A549 (cell line): Measurements from ENCODE around the gene SSH3. TPM values are rescaled to one million over a fixed set of nuclear protein-coding genes. Genes with fewer than 3 reads are reported as not detected.
A peak's percentile ranks its signal among the peaks of the same experiment; 100 is the strongest.

Experiments
- ATAC-seq, 2 experiments: fragments of 200-7000 bp in 1 of 2; fragments of >200 bp in 1 of 2; cut with Nextera tagmentation in 1 of 2; cut with Tn5 transposase in 1 of 2; 3 replicates each; pipeline versions ENCODE4 v1.8.0 to v1.9.1; 2018 to 2020; ENCODE audit warnings: mild to moderate bottlenecking in 1 of 2, moderate library complexity in 1 of 2
- CTCF ChIA-PET: fragments of 300-600 bp; sonication (Branson Sonifier 250); formaldehyde crosslinking; extraction: SDS; loops from one replicate; lab custom pipeline; 2021; ENCODE audit warnings: antibody characterized with exemption, inconsistent platforms; lab: Yijun Ruan, JAX
- POLR2A ChIA-PET: fragments of 350-600 bp; formaldehyde crosslinking; extraction: SDS; loops from one replicate; lab custom pipeline; 2021; ENCODE audit warnings: antibody characterized with exemption, inconsistent platforms; lab: Yijun Ruan, JAX
- DNase-seq, 2 experiments: peaks; one replicate each; pipeline versions ENCODE4 v3.0.0 to v3.0.0-alpha.2; 2011 to 2016; ENCODE audit warnings: low read depth in 1 of 2, low spot score in 1 of 2
- FAIRE-seq: peaks from 2 replicates; lab custom pipeline; 2011; peaks lifted over from hg19 to GRCh38; lab: Jason Lieb, UNC
- H3K27ac ChIP-seq, 2 experiments: fragments of >200 bp; sonication (Bioruptor Twin); formaldehyde crosslinking; 3 replicates each; pipeline ENCODE4 v1.5.1; 2016 to 2017
- H3K4me1 ChIP-seq: fragments of >200 bp; sonication (Bioruptor Twin); formaldehyde crosslinking; 3 replicates; pipeline ENCODE4 v1.6.1; 2016
- H3K4me2 ChIP-seq: fragments of >200 bp; sonication (Bioruptor Twin); formaldehyde crosslinking; 3 replicates; pipeline ENCODE4 v1.6.1; 2016
- H3K4me3 ChIP-seq: fragments of >200 bp; sonication (Bioruptor Twin); formaldehyde crosslinking; 3 replicates; pipeline ENCODE4 v1.5.1; 2016
- H3K9me3 ChIP-seq: fragments of >200 bp; sonication (Bioruptor Twin); formaldehyde crosslinking; 3 replicates; pipeline ENCODE4 v1.6.1; 2016
- BHLHE40 ChIP-seq: IDR thresholded peaks from 2 replicates; pipeline ENCODE4 v1.6.1; 2012; ENCODE audit warnings: low read depth, low read length, inconsistent platforms
- CBX2 ChIP-seq: fragments of 200-600 bp; sonication (generic); IDR thresholded peaks from 2 replicates; pipeline ENCODE4 v1.6.1; 2016; ENCODE audit warnings: low read depth, mild to moderate bottlenecking, borderline replicate concordance
- CBX8 ChIP-seq: fragments of 200-600 bp; sonication (generic); IDR thresholded peaks from 2 replicates; pipeline ENCODE4 v1.6.1; 2016
- CHD4 ChIP-seq: fragments of 200-600 bp; sonication (generic); IDR thresholded peaks from 2 replicates; pipeline ENCODE4 v1.6.1; 2016; ENCODE audit warnings: antibody characterized with exemption, mild to moderate bottlenecking, borderline replicate concordance
- GATA3 ChIP-seq: IDR thresholded peaks from 2 replicates; pipeline ENCODE4 v1.6.1; 2012; ENCODE audit warnings: borderline replicate concordance
- HES2 ChIP-seq: fragments of >200 bp; sonication (Bioruptor Twin); formaldehyde crosslinking; IDR thresholded peaks from 2 replicates; pipeline ENCODE4 v1.6.1; 2016
- HOXB5 ChIP-seq: fragments of 250-450 bp; sonication (Bioruptor Pico); IDR thresholded peaks from 2 replicates; pipeline ENCODE4 v1.5.0; 2020; ENCODE audit warnings: mild to moderate bottlenecking, moderate library complexity
- MAFK ChIP-seq: fragments of 450-650 bp; IDR thresholded peaks from 2 replicates; pipeline ENCODE4 v1.6.1; 2014; ENCODE audit not compliant: partially characterized antibody
- NPAS2 ChIP-seq: fragments of 250-450 bp; sonication (Bioruptor Pico); IDR thresholded peaks from 2 replicates; pipeline ENCODE4 v1.8.0; 2022; ENCODE audit warnings: mild to moderate bottlenecking, moderate library complexity, borderline replicate concordance
- SMC3 ChIP-seq: fragments of >200 bp; sonication (Bioruptor Twin); formaldehyde crosslinking; IDR thresholded peaks from 3 replicates; pipeline ENCODE4 v1.6.1; 2018; ENCODE audit warnings: inconsistent platforms
- ZFP36 ChIP-seq: fragments of 450-650 bp; IDR thresholded peaks from 2 replicates; pipeline ENCODE4 v1.6.1; 2014; ENCODE audit warnings: borderline replicate concordance; ENCODE audit not compliant: partially characterized antibody
- ZNF302 ChIP-seq: fragments of 250-450 bp; sonication (Bioruptor Pico); IDR thresholded peaks from 2 replicates; pipeline ENCODE4 v1.9.0; 2021; ENCODE audit warnings: inconsistent platforms, mild to moderate bottlenecking, moderate library complexity
- ZSCAN20 ChIP-seq: fragments of 250-450 bp; sonication (Bioruptor Pico); IDR thresholded peaks from 2 replicates; pipeline ENCODE4 v1.8.0; 2022; ENCODE audit warnings: mild to moderate bottlenecking, moderate library complexity
- WGBS: methylation state at CpG from one replicate; pipeline ENCODE4 v1.1.6; 2017; ENCODE audit errors: missing lambda C conversion rate; 5-methylcytosine and 5-hydroxymethylcytosine counted together
- polyA plus RNA-seq, 4 experiments: library from polyadenylated mRNA; depleted of rRNA in 3 of 4; stranded (reverse); fragments of >200 nt; fragmentation: RNase III in 1 of 4; extraction: RNeasy Plus Mini Kit Qiagen cat#74134 plus additional on column Dnase treatment in 1 of 4; gene quantifications; 2 replicates in 3 of 4; 3 replicates in 1 of 4; pipeline ENCODE4 v1.2.3, GENCODE V29; 2011 to 2017
- TF ChIP-seq, protein P1 (sequence below): fragments of 200-600 bp; sonication (generic); IDR thresholded peaks from 2 replicates; pipeline ENCODE4 v1.6.1; 2016; ENCODE audit warnings: antibody characterized with exemption, mild to moderate bottlenecking, moderate library complexity

SSH3 gene
- polyA plus RNA-seq, 2 of the 4 experiments (the other 2 are of a cell fraction): 13.9 to 24.1 TPM

- H3K4me3 ChIP-seq: no peak overlapping the region
- peak overlapping the region in 1 of 2 experiments; percentile 67; a peak in 2 of 6 replicates for H3K27ac ChIP-seq
- ATAC-seq (peak in 1 of 2 experiments; percentile 17; a peak in 1 of 6 replicates), FAIRE-seq (no peak), DNase-seq (no peak)
- no peaks in the 10 kb centered on the region for H3K9me3 ChIP-seq
- WGBS: 83% methylated on average over 16 of the region's 16 CpGs
- H3K4me1 ChIP-seq: peaks cover 4% of the 10 kb centered on the region; the same call in 1 of the 3 replicates
- no peak for TF ChIP-seq MAFK
- no peak for TF ChIP-seq GATA3
- no peak for TF ChIP-seq NPAS2 (CRISPR knock-in tag)
- no peak for TF ChIP-seq ZNF302 (CRISPR knock-in tag)
- TF ChIP-seq CBX2: no peak
- no peak for TF ChIP-seq CHD4
- no peak for TF ChIP-seq SMC3
- TF ChIP-seq, protein P1, sequence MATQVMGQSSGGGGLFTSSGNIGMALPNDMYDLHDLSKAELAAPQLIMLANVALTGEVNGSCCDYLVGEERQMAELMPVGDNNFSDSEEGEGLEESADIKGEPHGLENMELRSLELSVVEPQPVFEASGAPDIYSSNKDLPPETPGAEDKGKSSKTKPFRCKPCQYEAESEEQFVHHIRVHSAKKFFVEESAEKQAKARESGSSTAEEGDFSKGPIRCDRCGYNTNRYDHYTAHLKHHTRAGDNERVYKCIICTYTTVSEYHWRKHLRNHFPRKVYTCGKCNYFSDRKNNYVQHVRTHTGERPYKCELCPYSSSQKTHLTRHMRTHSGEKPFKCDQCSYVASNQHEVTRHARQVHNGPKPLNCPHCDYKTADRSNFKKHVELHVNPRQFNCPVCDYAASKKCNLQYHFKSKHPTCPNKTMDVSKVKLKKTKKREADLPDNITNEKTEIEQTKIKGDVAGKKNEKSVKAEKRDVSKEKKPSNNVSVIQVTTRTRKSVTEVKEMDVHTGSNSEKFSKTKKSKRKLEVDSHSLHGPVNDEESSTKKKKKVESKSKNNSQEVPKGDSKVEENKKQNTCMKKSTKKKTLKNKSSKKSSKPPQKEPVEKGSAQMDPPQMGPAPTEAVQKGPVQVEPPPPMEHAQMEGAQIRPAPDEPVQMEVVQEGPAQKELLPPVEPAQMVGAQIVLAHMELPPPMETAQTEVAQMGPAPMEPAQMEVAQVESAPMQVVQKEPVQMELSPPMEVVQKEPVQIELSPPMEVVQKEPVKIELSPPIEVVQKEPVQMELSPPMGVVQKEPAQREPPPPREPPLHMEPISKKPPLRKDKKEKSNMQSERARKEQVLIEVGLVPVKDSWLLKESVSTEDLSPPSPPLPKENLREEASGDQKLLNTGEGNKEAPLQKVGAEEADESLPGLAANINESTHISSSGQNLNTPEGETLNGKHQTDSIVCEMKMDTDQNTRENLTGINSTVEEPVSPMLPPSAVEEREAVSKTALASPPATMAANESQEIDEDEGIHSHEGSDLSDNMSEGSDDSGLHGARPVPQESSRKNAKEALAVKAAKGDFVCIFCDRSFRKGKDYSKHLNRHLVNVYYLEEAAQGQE: no peak
- no peak for TF ChIP-seq CBX8
- no peak for TF ChIP-seq HOXB5 (CRISPR knock-in tag)
- no peak for TF ChIP-seq ZFP36
- TF ChIP-seq HES2: no peak
- POLR2A ChIA-PET: no interaction called here
- CTCF ChIA-PET: interaction anchor here (1.0 to 3.8 kb wide), 4 partner anchors 12 to 41 kb away, joined by 3 to 20 read pairs (median 6); no protein-coding TSS in a partner anchor
- 0 out of 3 replicates have a peak overlapping the region, but pooled peaks have one; percentile 17 for H3K4me2 ChIP-seq
Observed at GRCh38 chr11:67276781-67277230, 26.5 kb upstream of the SSH3 start.

DNA sequence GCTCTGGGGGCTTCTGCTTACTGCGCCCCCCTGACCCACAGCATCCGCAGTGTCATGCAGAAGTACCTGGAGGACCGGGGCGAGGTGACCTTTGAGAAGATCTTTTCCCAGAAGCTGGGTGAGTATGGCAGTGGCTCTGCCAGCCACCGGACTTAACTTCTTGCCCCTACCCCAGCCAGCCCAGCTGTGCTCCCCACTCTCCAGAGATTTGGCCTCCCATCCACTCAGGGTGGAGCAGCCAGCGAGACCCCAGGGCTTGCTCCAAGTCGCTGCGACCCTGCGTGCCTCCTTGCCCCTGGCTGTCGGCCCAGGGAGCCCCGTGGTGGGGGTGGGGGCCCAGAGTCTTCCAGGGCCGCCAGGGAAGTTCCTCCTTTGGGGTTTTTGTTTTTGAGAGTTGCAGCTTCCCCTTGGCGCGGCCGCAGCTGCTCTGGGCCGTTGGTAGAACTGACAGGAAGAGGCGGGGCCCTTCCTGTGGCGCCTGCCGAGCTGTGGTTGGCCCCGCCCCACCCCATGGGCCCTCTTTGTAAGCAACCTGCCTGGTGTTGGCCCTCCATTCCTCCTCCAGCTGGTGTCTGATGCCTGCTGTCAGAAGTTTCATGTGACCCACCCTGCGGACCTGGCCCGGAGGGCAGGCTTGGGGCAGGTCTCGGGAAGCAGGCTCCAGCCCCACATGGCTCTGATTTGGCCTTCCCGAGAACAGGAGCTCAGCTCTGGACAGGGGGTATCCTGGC lies 25.9 kb upstream of the SSH3 start:
- peak overlapping the region; percentile 17; the same call in 1 of the 3 replicates for H3K4me2 ChIP-seq
- no peak for DNase-seq

DNA sequence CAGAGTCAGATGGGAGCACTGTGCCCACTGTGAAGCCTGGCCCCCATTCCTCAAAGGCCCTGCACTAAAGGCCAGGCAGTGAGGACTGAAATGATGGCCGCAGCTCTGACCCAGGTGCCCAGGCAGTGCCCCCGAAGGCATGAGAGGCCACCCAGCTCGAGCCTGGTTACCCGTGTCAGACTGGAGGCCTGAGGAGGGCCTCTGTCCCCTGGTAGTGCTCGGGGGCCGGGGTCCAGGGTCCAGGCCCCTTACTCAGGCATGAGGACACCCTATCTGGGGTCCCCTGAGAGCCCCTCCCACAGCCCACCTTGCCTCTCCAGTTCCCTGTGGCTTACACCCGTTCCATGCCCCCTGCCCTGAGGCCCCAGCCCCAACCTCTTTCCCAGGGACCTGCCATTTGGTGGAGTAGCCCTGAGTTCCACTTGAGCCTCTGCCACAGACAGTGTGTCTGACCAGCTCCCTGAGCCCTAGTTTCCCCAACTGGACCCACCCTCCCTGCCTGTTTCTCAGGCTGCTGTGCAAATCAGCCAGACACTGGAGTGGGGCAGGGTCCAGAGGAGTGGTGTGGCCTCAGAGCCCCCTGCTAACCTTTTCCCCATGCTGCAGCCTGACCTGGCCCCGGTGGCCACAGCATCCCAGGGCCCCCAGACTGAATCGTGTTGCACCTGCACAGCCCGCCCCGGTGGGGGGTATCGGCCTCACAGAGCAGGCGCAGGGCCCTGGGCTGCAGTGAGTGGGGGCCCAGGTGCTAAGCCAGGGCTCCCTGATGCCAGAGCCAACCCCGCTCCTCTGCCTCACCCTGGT lies 25.0 kb upstream of the SSH3 start:
- FAIRE-seq (no peak), ATAC-seq (no peak), DNase-seq (no peak)
- Histone ChIP-seq H3K4me3 (no peak overlapping the region), H3K4me1 (peaks cover 4% of the 10 kb centered on the region; the same call in 1 of the 3 replicates), H3K9me3 (no peaks in the 10 kb centered on the region), H3K4me2 (no peak overlapping the region), H3K27ac (0 out of 6 replicates have a peak overlapping the region, but pooled peaks of 1 of the 2 experiments have one; percentile 67)
- TF ChIP-seq ZSCAN20 (CRISPR knock-in tag) (no peak), BHLHE40 (no peak)
- TF ChIP-seq, protein P1: no peak
- WGBS: 96% methylated on average over 8 of the region's 14 CpGs
- ChIA-PET CTCF (interaction anchor here (1.0 to 3.8 kb wide), 5 partner anchors 12 to 197 kb away, joined by 3 to 20 read pairs (median 4); partner anchors contain the start of gene GRK2), POLR2A (interaction anchor here (0.7 kb wide), 1 partner anchor 10 kb away, joined by 3 read pairs; the partner anchor contains the start of gene ANKRD13D)

More for the DNA sequence above, 25.9 kb upstream of the SSH3 start:
- H3K4me3 ChIP-seq: no peak overlapping the region
- no peak for TF ChIP-seq CHD4
- TF ChIP-seq, all 56 proteins: peak for 0
- Histone ChIP-seq H3K9me3 (no peaks in the 10 kb centered on the region), H3K27ac (peak overlapping the region in 1 of 2 experiments; percentile 67; a peak in 3 of 6 replicates), H3K4me1 (peaks cover 4% of the 10 kb centered on the region; the same call in 1 of the 3 replicates)
- 71% methylated on average over 18 of the region's 24 CpGs for WGBS
- ChIA-PET POLR2A (no interaction called here), CTCF (interaction anchor here (0.9 to 3.8 kb wide), 6 partner anchors 9 to 196 kb away, joined by 3 to 20 read pairs (median 4); no protein-coding TSS in a partner anchor)
- FAIRE-seq (no peak), ATAC-seq (peak in 1 of 2 experiments; percentile 45; a peak in 3 of 6 replicates)
